ENCODE data around the gene B3GAT1.

DNA sequence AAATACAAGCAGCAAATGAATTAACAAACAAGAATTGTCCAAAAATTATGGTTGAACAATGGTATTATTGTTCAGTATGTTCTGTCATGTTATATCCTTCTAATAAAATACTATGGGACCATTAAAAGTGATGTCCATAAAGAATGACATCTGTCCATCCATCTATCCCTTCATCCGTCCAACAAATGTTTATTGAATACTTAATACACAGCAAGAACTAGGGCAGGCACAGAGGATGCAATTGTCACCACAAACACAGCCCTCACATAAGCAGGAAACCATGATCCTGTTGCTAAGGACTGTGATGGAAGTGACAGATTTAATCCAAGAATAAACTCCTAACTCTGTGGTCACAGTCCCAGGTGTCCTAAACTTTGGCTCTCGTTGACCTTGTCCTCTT, 20.7 kb upstream of the B3GAT1 start:
- TF ChIP-seq, protein P1, sequence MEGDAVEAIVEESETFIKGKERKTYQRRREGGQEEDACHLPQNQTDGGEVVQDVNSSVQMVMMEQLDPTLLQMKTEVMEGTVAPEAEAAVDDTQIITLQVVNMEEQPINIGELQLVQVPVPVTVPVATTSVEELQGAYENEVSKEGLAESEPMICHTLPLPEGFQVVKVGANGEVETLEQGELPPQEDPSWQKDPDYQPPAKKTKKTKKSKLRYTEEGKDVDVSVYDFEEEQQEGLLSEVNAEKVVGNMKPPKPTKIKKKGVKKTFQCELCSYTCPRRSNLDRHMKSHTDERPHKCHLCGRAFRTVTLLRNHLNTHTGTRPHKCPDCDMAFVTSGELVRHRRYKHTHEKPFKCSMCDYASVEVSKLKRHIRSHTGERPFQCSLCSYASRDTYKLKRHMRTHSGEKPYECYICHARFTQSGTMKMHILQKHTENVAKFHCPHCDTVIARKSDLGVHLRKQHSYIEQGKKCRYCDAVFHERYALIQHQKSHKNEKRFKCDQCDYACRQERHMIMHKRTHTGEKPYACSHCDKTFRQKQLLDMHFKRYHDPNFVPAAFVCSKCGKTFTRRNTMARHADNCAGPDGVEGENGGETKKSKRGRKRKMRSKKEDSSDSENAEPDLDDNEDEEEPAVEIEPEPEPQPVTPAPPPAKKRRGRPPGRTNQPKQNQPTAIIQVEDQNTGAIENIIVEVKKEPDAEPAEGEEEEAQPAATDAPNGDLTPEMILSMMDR (IDR thresholded peaks at IDR 0.05) = no peak
- TF ChIP-seq POLR2A (IDR thresholded peaks at IDR 0.05) = no peak

All from transverse colon (tissue), 3 donors.